ENCODE results near the gene RFC5.
A peak's percentile ranks its signal among the peaks of the same experiment; 100 is the strongest.

The RFC5 gene

DNA sequence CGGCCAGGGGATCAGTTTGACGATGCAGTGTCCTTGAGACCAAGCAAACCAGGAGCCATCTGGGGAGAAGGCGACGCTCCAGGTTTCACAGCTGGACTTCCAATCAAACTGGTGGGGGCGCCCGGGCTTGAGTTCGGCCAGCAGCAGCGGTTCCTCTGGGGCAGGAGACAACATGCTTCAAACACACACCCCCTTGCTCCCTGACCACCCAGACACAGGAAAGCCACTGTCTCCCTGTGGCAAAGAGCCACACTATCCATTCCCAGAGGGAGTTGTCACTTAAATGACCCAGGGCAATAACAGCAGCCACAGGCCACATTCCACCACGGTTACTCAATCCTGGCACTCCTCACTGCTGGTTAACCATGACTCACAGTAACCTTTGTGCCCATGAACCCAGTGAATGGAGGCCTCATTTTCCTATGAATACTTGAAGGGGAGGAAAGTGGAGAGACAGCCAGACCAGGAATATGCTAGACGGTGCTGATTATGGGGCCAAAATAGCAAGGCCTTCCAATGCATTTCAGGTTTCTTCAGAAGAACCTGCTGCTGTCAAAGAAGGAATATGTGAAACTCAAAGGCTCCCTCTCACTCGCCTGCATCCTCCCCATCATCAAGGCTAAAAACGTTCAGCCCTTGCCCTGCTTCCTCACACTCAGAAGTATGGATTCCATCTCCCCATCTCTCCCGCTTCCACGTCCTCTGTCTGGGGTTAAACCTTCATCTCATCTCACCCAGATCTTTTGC is 36.0 kb downstream of the RFC5 start:
- TF ChIP-seq TARDBP (IDR thresholded peaks at IDR 0.05) (no peak), FOXM1 (IDR thresholded peaks at IDR 0.05; ENCODE audit: borderline replicate concordance) (no peak), L3MBTL2 (conservative IDR thresholded peaks at IDR 0.05) (no peak), ELF4 (IDR thresholded peaks at IDR 0.05) (no peak), ARNT (IDR thresholded peaks at IDR 0.05) (no peak), PKNOX1 (IDR thresholded peaks at IDR 0.05) (no peak), NFRKB (IDR thresholded peaks at IDR 0.05) (no peak), LEF1 (IDR thresholded peaks at IDR 0.05; ENCODE audit: borderline replicate concordance) (no peak), SUZ12 (IDR thresholded peaks at IDR 0.05) (no peak), FOXK2 (IDR thresholded peaks at IDR 0.05) (no peak), BHLHE40 (IDR thresholded peaks at IDR 0.05; ENCODE audit: borderline replicate concordance) (no peak), HDGF (IDR thresholded peaks at IDR 0.05; ENCODE audit: borderline replicate concordance) (no peak), ZNF384 (IDR thresholded peaks at IDR 0.05) (no peak), CTBP1 (IDR thresholded peaks at IDR 0.05; ENCODE audit: borderline replicate concordance) (no peak), FOXA1 (IDR thresholded peaks at IDR 0.05) (no peak), SP1 (IDR thresholded peaks at IDR 0.05) (no peak)
- POLR2A ChIA-PET, result no interaction called here
- no peak for DNase-seq (ENCODE audit: extremely low spot score)
- CTCF ChIA-PET, result no interaction called here

- ChIA-PET POLR2A (no interaction called here), CTCF (no interaction called here)
- no peak for DNase-seq (ENCODE audit: extremely low spot score)
Observed at GRCh38 chr12:118053071-118053985, 36.8 kb downstream of the RFC5 start.

DNA sequence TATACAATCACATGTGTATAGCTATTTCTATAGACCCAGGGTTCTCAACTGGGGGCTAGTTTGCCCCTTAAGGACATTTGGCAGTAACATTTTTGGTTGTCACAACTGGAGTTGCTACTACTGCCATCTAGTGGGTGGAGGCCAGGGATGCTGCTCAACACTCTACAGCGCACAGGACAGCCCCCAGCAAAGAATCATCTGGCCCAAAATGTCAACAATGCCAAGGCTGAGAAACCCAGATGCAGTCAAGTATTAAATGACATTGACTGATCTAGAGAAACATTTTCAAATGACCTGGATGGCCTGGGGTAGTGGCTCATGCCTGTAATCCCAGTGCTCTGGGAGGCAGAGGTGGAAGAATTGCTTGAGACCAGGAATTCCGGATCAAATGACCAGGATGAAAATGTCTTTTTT is 38.6 kb downstream of the RFC5 start:
- ChIA-PET CTCF (interaction anchor here (0.7 to 1.2 kb wide), 3 partner anchors 9 to 10 kb away, joined by 3 to 5 read pairs (median 5); no protein-coding TSS in a partner anchor), POLR2A (no interaction called here)
- peak; percentile 56 for DNase-seq (ENCODE audit: extremely low spot score)
- TF ChIP-seq SP1 (IDR thresholded peaks at IDR 0.05) (no peak), L3MBTL2 (conservative IDR thresholded peaks at IDR 0.05) (no peak)

More at GRCh38 chr12:118053071-118053985, 36.8 kb downstream of the RFC5 start:
- no peak for TF ChIP-seq L3MBTL2 (conservative IDR thresholded peaks at IDR 0.05)
- no peak for TF ChIP-seq ELF4 (IDR thresholded peaks at IDR 0.05)
- no peak for TF ChIP-seq ZNF384 (IDR thresholded peaks at IDR 0.05)
- no peak for TF ChIP-seq TARDBP (IDR thresholded peaks at IDR 0.05)
- TF ChIP-seq CTBP1 (IDR thresholded peaks at IDR 0.05; ENCODE audit: borderline replicate concordance), result no peak
- TF ChIP-seq SP1 (IDR thresholded peaks at IDR 0.05), result no peak
- TF ChIP-seq FOXK2 (IDR thresholded peaks at IDR 0.05), result no peak
- TF ChIP-seq SUZ12 (IDR thresholded peaks at IDR 0.05), result no peak
- TF ChIP-seq HDGF (IDR thresholded peaks at IDR 0.05; ENCODE audit: borderline replicate concordance), result no peak
- TF ChIP-seq FOXM1 (IDR thresholded peaks at IDR 0.05; ENCODE audit: borderline replicate concordance), result no peak
- TF ChIP-seq ARNT (IDR thresholded peaks at IDR 0.05), result no peak
- TF ChIP-seq BHLHE40 (IDR thresholded peaks at IDR 0.05; ENCODE audit: borderline replicate concordance), result no peak
- no peak for TF ChIP-seq NFRKB (IDR thresholded peaks at IDR 0.05)

- POLR2A ChIA-PET, result interaction anchor here (1.0 kb wide), 1 partner anchor 9 kb away, joined by 3 read pairs; no protein-coding TSS in a partner anchor
- CTCF ChIA-PET, result interaction anchor here (1.2 kb wide), 1 partner anchor 9 kb away, joined by 5 read pairs; no protein-coding TSS in a partner anchor
- TF ChIP-seq ZNF384 (IDR thresholded peaks at IDR 0.05), result no peak
- TF ChIP-seq FOXK2 (IDR thresholded peaks at IDR 0.05), result no peak
- TF ChIP-seq CTBP1 (IDR thresholded peaks at IDR 0.05; ENCODE audit: borderline replicate concordance), result no peak
- no peak for TF ChIP-seq TARDBP (IDR thresholded peaks at IDR 0.05)
- no peak for TF ChIP-seq SP1 (IDR thresholded peaks at IDR 0.05)
- no peak for TF ChIP-seq ARNT (IDR thresholded peaks at IDR 0.05)
- TF ChIP-seq FOXA1 (IDR thresholded peaks at IDR 0.05), result no peak
- TF ChIP-seq SUZ12 (IDR thresholded peaks at IDR 0.05), result no peak
- TF ChIP-seq LEF1 (IDR thresholded peaks at IDR 0.05; ENCODE audit: borderline replicate concordance), result no peak
- no peak for TF ChIP-seq HDGF (IDR thresholded peaks at IDR 0.05; ENCODE audit: borderline replicate concordance)
- no peak for TF ChIP-seq BHLHE40 (IDR thresholded peaks at IDR 0.05; ENCODE audit: borderline replicate concordance)
- no peak for TF ChIP-seq ELF4 (IDR thresholded peaks at IDR 0.05)
- no peak for DNase-seq (ENCODE audit: extremely low spot score)
Observed at GRCh38 chr12:118055865-118056773, 39.6 kb downstream of the RFC5 start.

- DNase-seq (ENCODE audit: extremely low spot score), result no peak
- ChIA-PET POLR2A (interaction anchor here (0.8 kb wide), 1 partner anchor 42 kb away, joined by 3 read pairs; the partner anchor contains the start of gene RFC5), CTCF (no interaction called here)
- no peak for TF ChIP-seq ZNF384 (IDR thresholded peaks at IDR 0.05)
- no peak for TF ChIP-seq FOXM1 (IDR thresholded peaks at IDR 0.05; ENCODE audit: borderline replicate concordance)
- TF ChIP-seq FOXK2 (IDR thresholded peaks at IDR 0.05), result no peak
- TF ChIP-seq L3MBTL2 (conservative IDR thresholded peaks at IDR 0.05), result no peak
- no peak for TF ChIP-seq SP1 (IDR thresholded peaks at IDR 0.05)
- TF ChIP-seq LEF1 (IDR thresholded peaks at IDR 0.05; ENCODE audit: borderline replicate concordance), result no peak
- TF ChIP-seq HDGF (IDR thresholded peaks at IDR 0.05; ENCODE audit: borderline replicate concordance), result no peak
- no peak for TF ChIP-seq ELF4 (IDR thresholded peaks at IDR 0.05)
Observed at GRCh38 chr12:118058227-118058626, 41.7 kb downstream of the RFC5 start.

DNA sequence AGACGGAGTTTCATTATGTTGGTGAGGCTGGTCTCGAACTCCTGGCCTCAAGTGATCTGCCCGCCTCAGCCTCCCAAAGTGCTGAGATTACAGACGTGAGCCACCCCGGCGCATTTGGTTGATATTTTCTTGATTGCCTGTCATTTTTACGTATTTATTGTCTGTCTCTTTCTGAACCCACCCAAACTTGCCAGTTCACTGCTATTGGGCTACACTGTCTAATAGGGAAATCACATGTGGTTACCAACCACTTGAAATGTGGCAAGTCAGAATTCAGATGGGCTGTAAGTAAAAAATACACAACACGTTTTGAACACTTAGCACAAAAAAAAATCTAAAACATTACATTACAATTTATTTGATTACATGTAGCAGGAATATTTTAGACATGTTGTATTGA is 42.4 kb downstream of the RFC5 start:
- ChIA-PET CTCF (no interaction called here), POLR2A (no interaction called here)
- no peak for DNase-seq (ENCODE audit: extremely low spot score)
- TF ChIP-seq ZNF384 (IDR thresholded peaks at IDR 0.05) (no peak), TARDBP (IDR thresholded peaks at IDR 0.05) (no peak), ARNT (IDR thresholded peaks at IDR 0.05) (no peak), FOXA1 (IDR thresholded peaks at IDR 0.05) (no peak), FOXM1 (IDR thresholded peaks at IDR 0.05; ENCODE audit: borderline replicate concordance) (no peak), SP1 (IDR thresholded peaks at IDR 0.05) (no peak), SUZ12 (IDR thresholded peaks at IDR 0.05) (no peak), HDGF (IDR thresholded peaks at IDR 0.05; ENCODE audit: borderline replicate concordance) (no peak), PKNOX1 (IDR thresholded peaks at IDR 0.05) (no peak), L3MBTL2 (conservative IDR thresholded peaks at IDR 0.05) (no peak), CTBP1 (IDR thresholded peaks at IDR 0.05; ENCODE audit: borderline replicate concordance) (no peak), ELF4 (IDR thresholded peaks at IDR 0.05) (no peak)
